Kidney glomerular epithelial cell (primary cell): ENCODE results near the gene TMEM63B.
"Not testable (repeated sequence)": the region's sequence is repeated elsewhere in the genome, so short reads cannot be mapped to it uniquely, and the experiment has no call there.

Experiments used
- DNase-seq: peaks from one replicate; lab custom pipeline; 2025; lab: John Stamatoyannopoulos, UW

TMEM63B gene

DNA sequence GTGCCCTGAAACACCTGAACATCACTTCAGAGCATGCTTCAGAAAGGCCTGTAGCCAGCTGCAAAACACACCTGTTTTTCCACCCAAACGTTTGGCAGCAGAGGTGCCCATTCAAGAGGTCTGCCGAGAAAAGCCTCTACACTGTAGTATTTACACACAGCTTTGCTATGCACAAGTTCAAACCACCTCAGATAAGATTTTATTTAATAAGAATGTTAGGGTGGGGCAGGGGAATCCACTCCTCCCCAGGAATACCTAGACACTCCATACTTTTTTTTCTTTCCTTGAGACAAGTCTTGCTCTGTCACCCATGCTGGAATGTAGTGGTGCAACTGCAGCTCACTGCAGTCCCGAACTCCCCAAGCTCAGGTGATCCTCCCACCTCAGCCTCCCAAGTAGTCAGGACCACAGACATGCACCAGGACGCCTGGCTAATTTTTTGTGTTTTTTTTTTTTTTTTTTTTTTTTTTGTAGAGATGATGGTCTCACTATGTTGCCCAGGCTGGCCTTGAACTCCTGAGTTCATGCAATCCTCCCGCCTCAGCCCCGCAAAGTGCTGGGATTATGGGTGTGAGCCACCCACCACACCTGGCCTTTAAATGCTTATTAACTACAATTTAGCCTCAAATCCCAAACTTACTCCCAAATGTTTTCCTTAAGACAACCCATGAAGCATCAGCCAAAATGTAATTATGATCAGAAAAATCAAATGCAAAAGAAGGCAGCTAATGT lies 9.8 kb upstream of the TMEM63B start:
- DNase-seq: peak; percentile 49

DNA sequence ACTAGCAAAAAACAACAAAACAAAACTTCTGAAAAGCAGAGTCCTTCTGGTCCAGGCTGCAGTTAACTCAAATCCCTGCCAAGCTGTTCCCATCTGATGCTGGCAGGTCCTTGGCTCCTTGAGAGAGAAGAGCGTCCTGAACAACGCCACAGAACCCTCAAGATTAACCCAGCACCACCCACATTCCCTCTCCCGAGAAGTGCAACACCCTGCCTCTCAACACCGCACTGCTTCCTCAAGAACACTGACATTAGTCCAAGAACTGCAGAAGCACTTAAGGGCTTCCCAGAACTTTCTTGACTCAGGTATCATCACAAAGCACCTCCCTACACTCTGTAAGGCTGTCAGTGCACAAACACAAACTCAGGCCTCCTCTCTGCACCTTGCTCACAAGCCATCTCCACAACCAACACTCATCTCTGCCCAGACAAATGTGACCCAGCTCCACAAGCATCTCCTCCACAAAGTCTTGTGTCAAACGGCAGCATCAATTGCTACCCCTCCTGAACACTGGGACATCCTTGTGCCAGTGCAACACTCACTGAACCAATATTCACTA lies 7.6 kb upstream of the TMEM63B start:
- no peak for DNase-seq

DNA sequence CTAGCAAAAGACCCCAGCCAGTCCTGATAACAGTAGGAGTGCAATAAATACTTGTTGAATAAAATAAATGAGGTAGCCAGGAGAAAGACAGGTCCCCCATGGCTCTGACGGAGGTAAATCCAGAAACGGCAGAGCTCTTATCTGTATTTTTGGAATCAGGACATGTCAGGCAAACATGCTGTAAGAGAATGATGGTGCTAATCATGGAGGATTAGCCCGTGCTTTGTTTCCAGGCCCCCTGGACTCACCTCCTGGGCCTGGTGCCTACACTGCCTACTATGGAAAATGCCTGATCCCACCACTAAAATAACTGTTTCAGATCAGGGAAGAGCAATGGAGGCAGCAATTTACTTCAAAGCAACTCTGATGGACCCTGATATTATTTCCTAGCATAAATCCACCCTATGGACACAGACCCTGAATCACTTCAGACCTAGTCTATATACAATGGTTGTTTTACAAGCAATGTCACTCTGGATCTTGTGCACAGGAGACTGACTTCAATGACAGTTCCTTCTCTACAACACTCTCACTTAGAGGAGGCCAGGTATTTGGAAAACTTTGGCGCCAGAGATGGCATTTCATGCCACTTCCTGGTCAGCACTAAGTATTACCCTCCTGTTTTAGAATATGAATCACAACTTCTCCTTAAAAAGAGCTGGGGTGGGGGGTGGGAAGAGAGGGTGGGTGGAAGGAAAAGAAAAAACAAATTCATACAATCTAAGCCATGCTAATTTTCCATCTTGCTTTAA lies 6.5 kb upstream of the TMEM63B start:
- no peak for DNase-seq

DNA sequence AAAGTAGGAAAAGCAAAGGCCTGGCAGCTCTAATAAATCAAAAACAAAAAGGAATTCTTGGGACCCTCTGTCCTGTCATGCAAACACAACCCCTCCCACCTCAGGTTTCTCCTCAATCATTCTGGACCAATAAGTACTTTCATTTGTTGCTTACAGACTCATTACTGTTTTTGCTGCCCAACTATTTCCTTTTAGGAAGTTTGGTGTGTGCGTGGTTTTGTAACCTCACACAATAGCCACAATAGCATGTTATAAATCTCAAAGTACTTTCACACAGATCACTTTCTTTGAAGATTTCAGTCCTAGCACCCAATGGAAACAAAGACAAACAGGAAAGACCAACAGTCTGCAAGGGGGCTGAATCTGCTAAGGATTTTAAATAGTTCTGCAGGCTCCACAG lies 4.6 kb upstream of the TMEM63B start:
- DNase-seq: no peak

DNA sequence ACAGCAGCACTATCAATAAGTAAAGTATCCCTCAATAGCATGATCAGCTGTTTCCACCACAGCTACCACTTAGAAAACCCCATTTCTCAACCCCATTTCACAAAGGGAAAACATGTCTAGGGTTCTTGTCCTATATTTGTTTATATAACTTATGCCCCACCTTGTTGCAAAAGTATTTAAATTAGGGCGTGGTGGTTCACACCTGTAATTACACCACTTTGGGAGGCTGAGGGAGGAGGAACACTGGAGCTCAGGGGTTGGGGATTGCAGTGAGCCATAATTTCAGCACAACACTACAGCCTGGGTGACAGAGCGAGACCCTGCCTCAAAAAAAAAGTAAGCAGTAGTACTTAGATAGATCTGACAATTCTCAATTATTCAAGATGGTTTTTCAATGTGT lies 3.8 kb upstream of the TMEM63B start:
- no peak for DNase-seq

DNA sequence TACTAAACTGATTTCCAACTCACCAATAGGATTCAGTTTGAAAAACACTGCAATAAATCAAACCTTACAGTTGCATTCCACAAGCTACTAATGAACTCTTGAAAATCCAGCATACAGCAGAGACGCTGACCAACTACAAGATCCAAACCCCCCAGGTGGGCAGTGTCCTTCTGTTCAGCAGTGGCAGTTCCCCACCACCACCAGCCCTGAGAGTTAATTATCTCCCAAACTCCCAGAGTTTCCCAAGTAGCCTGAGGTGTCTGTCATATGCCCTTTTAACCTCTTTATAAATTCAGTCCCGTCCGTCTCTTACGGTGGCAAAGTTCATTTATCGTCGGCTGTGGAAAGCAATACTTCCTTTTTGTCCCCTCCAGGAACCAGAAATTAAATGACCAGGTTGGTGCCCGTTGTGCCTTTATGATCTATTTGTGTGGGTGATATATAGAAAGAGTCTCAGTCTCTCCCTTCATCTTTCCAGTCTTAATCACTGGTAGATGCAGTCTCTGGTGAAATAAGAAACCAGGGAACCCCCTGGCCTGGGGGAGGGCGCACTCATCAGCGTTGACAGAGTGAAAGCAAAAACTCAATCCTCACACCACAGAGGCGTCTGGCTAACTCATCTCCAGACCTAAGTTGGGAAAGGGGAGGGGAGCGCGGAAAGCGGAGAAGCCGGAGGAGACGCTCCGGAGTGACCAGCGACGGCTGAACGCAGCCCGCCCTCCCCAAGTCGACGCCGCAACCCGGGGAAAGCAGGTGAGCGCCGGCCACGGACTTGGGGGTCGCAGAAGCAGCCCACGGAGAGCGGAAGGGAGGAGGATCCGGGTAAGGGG lies 819 bp upstream of the TMEM63B start:
- DNase-seq: peak; percentile 56

DNA sequence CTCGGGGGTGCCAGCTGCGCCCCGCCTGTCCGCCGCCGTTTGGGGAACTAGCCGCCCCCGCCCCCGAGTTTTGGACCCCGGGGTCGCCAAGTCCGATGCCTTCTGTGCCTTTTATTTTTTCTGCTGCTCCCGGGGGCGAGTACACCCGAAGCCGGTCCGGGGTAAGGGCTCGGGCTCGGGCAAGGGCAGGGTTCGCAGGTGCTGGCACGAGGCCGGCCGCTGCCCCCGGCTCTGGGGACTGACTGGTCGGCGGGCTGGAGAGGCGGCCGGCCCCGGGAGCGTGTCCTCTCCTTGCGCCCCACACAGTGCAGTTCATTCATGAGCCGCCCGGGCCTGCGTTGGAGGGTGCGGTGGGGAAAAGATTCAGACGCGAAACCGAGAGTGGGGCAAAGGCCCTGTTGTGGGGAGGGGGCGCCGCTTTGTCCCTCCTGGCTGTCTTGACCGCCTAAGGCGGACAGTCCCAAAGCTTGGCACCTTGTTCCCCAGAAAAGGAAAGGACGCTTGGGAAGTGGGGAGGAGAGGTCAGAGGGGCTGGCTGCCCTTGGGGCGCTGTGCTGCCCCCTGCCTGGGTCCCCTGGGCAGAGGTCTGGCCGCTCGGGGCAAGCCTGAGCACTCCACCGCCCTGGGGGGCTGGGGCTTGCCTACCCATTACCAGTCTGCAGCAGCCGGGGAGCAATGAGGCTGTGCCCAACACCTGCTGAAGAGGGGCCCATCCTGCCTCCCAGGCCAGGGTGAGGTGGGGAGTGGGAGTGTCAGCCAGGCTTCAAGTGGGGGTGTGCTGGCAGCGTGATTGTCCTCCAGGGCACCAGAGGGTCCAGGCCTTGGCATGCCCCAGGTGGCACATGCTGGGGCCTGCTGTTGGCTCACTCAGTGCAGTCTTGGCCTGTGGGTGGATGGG lies 915 bp downstream of the TMEM63B start:
- DNase-seq: no peak

DNA sequence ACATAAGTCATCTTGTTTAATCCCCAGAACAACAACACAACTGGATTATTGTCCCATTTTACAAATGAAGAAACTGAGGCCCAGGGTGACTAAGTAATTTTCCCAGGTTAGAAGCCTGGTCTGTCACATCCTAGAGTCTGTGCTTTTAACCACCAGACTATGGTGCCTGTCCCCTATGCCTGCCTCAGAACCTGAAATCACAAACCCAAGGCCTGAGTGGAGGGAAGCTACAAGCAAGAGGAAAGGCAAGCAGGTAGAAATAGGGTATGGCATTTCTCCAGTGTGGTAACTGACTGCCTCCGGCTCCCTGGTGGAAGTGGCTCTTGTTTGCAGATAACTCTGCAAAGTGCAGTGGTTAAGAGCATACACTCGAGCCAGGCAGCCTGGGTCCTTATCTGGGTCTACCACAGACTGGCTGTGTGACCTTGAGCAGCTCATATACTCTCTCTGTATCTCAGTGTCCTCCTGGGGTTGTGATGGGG lies 2.5 kb downstream of the TMEM63B start:
- no peak for DNase-seq

DNA sequence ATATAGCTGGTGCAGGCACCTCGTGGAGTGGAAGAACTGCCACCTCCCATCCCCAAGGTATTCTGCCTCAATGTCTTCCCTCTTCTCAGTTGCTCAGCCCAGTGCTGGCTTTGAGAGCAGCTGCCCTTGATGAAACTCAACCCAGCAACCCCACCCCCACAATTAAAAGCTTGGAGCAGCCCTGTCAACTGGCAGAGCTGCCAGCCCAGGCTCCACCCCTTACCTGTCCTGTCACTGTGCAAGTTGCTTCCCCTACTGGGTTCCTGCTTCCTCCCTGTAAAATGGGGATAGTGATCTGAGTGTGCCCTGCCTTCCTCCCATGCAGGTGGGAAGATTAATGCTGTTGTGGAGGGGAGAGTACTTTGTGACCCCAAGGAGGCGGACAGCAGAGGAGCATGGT lies 4.5 kb downstream of the TMEM63B start:
- DNase-seq: no peak

DNA sequence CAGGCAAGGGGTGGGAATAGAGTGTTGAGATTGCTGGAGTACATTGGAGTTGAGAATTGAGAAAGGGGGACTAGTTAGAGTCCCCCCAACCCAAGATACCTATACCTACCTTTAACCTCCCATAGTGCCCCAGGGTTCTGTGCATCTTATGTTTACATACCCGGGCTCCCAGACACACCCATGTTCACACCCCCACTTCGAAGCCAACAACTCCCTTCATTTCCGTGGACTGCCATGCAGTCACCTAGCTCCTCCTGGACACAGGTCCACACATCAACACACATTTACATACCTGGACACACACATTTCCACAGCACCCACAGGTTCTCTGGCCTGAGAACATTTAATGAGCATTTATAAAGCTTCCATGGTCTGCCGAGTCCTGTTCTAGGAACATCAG lies 5.1 kb downstream of the TMEM63B start:
- no peak for DNase-seq

DNA sequence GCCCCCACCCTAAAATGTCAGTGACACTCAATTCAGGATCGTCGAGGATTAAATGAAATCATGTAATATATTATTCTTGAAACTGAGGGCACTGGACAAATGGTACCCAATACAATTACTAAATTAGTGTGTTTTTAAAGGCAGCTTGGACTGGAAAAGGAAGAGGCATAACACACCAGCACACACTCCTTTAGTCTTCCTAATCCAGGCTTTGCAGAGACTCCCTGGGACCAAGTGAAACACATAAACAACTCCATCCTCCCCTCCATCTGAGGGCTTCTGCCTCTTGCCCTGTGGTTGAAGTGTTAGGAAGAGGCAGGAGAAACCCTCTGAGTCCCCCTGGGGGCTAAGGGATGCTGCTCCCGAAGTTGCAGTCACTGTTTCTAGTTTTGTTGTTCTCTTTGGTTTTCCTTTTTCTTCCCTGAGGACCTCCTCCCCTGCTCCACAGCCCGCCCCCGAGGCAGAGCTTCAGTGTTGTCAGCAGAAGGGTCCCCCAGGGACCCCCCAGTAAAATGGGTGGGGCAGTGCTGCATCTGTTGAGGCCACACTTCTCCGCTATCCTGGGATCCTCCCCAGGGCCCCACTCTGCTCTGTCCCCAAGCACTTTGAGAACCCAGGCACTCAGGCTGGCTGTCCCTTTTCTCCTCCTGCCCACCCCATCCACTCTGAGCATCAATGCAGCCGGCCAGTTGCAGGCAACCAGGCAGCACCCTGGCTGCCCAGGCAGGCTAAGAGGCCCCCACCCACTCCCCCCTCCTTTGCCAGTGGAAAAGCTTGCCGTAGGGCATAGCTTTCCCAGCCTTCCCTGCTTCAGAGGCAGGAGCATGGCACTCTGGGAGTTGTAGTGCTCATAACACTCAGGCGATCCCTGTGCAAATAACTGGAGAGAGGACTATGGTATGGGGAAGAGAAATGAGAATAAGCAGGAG lies 5.9 kb downstream of the TMEM63B start:
- DNase-seq: no peak

DNA sequence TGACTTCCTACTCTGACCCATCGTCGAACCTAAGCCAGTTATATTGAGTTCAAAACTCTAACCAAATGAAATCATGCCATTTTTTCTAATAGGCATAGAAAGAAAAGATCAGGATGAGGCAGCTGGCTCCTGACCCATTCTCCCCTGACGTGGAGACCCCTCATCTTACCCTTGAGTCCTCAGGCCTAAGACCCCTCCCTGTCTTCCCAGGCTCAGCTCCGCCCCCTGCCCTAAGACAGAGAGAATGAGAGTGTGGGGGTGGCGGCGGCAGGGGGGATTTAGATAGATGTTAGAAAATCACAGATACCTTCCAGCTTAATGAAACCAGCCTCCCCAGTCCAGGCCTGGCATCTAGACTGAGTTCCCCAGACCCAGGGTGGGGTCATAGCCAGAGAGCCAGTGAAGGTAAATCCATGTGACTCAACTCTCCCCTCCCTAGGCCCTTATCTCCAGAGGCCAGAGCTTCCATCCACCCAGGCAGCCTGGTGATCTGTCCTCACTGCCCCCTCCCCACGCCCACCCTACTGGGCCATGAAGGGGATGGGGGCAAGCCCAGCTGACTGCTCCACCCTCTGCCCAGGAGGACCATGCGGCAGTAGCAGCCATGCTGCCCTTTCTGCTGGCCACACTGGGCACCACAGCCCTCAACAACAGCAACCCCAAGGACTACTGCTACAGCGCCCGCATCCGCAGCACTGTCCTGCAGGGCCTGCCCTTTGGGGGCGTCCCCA lies 6.8 kb downstream of the TMEM63B start:
- DNase-seq: no peak

DNA sequence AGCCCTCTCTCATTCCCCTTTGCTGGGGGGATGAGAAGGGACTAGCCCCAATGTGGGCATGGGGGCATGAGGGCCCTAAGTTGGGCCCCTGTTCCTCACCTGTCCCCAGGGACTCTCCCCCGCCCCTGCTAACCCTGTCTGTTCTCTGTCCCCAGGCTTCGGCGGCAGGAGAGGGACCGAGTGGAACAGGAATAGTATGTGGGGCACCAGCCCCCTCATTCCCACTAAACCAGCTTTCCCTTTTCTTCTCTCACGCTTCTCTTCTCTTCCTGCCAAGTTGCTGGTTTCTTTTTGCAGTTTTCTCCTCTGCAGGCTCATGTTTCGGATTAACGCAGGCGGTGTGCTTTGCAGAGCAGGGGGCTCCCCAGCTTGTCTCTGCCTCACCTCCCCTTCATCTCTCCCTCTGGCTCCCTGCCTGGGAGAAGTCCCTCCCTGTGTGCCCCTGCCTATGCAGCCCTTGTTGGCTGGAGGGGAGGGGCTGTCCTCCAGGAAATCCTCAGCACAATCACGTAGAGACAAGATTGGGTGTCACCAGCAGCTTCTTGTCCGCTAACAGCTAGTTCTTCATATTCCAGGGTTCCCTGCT lies 7.9 kb downstream of the TMEM63B start:
- DNase-seq: no peak

DNA sequence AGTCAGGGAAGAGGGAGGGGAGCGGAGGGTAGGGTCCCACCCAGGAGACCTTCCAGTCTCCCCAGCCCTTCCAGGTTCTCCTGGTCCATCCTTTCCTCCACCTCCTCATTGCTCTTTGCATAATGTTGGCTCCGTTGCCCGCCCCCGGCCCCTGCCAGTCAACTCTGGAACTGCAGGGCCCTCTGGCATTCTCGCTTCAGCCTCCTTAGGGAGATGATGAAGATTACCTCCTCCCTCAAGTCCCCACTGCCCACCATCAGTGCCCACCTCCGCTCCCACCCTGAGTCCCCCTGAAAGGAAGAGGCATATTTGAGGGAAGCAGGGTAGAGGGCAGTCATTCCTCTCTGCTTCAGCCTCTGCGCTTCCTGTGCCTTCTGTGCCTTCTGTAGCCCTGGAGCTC lies 8.5 kb downstream of the TMEM63B start:
- DNase-seq: no peak

DNA sequence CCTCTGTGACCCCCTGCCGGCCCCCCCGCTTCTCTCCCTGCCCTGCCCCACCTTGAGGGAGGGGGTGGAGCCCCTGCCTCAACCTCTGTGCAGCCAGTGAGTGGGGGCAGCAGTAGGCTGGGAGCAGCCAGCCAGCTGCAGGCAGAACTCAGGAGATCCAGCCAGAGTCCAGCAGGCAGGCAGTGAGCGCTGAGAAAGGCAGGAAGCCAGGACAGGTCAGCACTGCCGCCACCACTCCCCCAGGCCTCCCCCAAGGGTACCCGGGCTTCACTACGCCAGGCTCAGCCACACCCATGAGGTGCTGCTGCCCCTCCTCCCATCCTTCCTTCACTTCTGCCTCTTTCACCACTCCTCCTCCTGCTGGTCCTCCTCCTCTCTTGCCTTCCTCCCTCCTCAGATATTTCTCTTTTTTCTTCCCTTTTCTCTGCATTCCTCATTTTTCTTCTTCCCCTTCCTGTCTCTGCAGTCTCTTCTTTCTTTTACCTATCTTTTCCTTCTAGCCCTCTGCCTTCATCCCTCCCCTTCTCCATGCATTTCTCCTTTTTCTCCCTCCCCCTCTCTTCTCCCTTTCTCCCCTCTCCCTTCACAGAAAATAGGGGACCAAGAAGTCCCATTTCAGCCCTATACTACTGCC lies 11.5 kb downstream of the TMEM63B start:
- no peak for DNase-seq

DNA sequence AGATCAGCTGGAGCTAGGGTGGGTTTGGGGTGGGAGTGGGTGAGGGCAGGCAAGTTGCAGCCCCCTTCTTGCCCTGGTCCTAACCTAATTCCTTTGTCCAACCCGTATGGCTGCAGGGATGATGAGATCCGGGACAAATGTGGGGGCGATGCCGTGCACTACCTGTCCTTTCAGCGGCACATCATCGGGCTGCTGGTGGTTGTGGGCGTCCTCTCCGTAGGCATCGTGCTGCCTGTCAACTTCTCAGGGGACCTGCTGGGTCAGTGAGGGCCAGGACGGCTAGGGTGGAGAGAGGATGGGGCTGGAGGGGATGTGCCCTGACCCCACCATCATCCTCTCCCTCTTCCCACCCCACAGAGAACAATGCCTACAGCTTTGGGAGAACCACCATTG lies 12.0 kb downstream of the TMEM63B start:
- DNase-seq: no peak

DNA sequence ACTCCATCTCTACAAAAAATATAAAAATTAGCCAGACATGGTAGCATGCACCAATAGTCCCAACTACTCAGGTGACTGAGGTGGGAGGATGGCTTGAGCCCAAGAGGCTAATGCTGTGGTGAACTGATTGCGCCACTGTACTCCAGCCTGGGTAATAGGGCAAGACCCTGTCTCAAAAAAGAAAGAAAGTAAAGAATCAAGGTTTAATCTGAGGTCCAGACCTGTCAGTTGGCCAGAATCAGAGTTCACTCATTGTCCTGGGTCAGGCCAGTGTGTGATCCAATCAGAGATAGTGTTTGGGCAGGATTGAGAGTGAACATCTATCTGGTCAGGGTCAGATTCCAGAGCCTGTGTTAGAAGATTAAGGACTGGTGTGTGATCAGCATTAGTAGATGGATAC lies 15.5 kb downstream of the TMEM63B start:
- DNase-seq: no peak

DNA sequence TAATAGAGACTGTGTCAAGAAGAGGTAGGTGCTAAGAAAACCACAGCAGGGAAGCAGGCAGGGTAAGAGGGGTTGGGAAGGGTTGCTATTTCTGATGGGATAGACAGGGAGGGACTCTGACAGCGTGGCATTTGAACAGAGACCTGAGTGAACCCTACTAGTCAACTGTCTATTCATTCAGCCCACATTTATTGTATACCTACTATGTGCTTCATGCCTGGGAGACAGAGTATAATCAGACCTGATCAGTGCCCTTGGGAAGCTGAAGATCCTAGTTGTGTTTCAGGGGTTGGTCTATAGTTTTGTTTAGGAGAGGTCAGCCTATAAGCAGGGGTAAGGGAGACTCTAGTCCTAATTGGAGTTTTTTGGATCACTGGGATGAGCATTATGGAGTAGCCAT lies 16.4 kb downstream of the TMEM63B start:
- DNase-seq: no peak

DNA sequence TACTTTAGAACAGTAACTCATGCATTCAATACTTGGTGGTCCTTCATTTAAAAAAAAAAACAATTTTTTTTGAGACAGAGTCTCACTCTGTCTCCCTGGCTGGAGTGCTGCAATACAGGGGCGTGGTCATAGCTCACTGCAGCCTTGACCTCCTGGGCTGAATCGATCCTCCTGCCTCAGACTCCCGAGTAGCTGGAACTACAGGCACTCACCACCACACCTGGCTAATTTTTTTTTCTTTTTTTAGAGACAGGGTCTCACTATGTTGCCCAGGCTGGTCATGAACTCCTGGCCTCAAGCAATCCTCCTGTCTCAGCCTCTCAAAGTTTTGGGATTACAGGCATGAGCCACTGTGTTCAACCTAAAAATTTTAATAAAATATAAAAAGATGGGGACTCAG lies 17.2 kb downstream of the TMEM63B start:
- not testable (repeated sequence) for DNase-seq
